HL-60/S4 (cell line): Measurements from ENCODE around the gene OR2A5.
"Not testable (repeated sequence)": the region's sequence is repeated elsewhere in the genome, so short reads cannot be mapped to it uniquely, and the experiment has no call there.

Experiments used
- in situ Hi-C: fragments of 300-500 bp; cut with MboI; formaldehyde crosslinking; loops from 2 replicates; pipeline ENCODE4 v1.14.3; 2022; ENCODE audit warnings: low sequenced_read_pairs

The OR2A5 gene

DNA sequence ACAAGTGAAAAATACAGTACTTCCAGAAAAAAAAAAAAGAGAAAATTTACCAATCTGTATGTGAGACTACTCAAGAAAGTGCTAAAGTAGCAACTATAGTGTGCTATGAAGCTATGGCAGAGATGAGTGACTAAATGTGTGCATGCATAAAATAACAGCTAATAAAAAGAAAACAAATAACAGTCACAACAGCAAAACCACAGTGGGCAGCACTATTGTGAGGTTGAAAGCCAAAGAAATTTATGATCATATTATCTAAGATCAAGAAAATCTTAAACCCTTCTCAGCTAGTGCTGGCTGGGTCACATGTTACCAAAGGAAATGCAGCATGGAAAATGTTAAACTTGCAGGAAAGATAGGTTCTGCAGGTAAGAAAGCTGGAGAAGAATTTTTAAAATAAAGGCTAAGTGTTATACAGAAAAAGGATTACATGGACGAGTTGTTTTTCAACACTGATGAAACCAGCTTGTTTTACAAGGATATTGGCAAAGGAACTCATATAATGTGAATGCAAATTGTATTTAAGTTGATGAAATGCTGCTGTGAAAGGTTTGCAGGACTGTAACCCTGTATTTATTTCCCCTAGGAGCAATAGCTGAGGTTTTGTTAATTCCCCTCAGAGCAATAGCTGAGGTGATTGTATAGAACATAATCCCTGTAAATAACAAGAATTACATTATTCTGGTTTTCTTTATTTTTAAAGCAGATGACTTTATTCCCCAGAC is 15.6 kb upstream of the OR2A5 start:
- in situ Hi-C loops: no loop called here

DNA sequence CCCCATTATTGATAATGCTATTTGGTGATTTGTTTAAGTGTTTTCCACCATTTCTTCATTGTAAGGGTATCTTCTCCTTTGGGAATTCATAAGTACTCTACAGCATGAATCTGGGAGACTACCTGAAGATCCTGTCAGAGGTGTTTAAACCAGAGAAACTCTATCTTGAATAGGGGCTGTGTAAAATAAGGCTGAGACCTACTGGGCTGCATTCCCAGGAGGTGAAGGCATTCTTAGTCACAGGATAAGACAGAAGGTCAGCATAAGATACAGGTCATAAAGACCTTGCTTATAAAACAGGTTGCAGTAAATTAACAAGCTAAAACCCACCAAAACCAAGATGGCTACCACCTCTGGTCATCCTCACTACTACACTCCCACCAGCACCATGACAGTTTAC is 13.4 kb upstream of the OR2A5 start:
- in situ Hi-C loops: no loop called here

DNA sequence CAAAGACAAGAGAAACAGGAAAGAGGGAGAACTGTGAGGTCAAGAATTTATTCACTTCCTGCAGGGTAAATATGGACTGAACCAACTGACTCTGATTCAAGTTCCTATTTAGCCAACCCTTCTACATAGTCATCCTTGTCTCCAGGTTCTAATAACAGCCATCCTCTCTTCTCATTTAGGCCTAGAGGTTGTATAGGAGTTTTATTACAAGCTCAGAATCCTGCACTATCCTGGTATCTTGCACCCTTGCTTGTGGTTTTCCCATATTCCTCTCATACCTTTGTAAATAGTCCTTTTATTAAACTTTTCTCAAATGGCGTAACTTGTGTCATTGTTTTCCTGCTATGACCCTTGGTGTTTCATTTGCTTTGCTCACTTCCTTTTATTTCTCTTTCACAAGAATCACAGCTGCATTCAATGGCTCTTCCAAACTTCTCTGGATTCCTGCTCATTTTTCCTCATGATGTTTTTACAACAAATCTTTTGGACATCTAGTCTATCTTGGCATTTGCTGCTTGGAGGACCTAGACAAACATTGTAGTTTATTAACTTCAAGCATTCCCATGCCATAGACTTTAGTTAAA is 12.4 kb upstream of the OR2A5 start:
- in situ Hi-C loops: no loop called here

DNA sequence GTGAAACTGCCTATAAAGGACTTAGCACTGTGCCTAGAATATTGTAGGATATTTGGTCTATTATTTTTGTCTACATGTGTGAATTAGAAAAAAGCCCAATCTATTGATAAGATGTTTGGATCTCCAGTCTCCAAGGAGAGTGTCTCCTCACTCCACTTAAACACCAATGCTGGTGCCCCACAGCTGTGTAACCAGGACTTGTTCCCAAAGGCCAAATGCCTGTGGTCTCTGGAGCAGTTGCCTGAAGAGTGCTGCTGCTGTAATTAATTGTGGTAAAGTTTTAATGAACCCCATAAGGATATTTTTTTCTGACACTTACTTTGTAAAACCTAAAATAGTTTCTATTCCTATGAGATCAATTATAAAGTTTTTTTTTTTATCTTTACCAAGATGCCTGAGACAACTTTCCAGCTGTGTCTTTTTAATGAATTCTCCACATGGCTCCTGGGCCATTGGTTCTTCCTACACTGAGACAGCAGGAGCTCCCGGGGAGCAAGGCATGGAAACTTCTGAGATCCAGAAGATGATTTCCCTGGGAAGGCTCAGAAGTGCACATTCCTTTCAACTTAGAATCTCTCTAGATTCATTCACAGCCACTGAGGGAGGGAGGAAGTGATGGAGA is 11.2 kb upstream of the OR2A5 start:
- in situ Hi-C loops: no loop called here

DNA sequence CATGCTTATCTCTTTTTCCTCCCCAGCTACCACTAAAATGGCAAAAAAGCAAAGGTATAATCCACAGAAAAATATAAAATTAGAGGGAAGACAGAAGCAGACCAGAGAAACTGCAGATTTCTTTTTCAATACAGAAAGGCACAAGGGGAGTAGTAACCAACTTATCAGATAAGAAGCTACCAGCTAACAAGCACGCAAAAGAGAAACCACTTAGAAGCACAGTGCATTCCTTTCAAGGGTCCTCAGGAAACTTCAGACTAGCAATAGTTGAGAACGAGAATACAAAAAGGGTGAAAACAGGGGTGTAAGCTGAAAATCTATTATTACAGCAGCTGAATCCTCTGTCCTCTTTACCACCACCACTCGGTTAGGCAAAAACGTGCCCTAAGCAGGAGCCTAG is 9.9 kb upstream of the OR2A5 start:
- in situ Hi-C loops: no loop called here

DNA sequence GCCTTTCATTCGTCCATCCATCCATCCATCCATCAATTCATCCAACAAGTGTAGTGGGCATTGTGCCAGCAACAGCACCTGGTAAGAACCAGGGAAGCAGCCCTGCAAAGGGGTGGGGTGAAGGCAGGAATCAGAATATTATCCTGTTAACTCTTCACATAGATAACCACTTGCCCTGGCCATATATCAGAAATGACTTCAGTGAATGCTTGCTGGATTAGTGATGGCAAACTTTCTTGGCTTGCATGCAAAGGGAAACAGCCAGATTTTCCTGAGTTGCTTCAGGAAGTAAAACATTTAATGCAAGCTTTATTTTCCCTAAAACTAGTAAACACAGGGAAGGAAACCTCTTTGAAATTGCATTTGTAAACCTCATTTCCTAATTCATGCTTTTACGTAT is 743 bp downstream of the OR2A5 start:
- in situ Hi-C loops: no loop called here

DNA sequence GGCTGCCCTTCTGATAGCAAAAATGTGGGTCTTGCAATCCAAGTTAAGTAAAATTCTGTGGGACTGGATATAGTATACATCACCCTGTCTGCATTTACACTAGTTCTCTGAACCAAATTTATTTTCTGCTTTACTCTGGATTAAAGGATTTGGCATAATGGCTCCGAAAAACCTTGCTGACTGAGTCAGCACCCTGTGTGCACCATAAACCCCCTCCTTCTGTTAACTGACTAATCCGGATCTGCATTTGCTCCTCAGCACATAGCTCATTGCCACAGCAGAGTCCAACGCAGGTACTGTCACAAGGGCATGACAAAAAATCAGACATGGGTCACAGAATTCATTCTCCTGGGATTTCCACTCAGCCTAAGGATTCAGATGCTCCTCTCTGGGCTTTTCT is 1.3 kb downstream of the OR2A5 start:
- in situ Hi-C loops: no loop called here

DNA sequence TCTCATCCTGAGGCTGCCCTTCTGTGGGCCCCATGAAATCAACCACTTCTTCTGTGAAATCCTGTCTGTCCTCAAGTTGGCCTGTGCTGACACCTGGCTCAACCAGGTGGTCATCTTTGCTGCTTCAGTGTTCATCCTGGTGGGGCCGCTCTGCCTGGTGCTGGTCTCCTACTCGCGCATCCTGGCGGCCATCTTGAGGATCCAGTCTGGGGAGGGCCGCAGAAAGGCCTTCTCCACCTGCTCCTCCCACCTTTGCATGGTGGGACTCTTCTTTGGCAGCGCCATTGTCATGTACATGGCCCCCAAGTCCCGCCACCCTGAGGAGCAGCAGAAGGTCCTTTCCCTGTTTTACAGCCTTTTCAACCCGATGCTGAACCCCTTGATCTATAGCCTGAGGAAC is 2.1 kb downstream of the OR2A5 start:
- in situ Hi-C loops: not testable (repeated sequence)

DNA sequence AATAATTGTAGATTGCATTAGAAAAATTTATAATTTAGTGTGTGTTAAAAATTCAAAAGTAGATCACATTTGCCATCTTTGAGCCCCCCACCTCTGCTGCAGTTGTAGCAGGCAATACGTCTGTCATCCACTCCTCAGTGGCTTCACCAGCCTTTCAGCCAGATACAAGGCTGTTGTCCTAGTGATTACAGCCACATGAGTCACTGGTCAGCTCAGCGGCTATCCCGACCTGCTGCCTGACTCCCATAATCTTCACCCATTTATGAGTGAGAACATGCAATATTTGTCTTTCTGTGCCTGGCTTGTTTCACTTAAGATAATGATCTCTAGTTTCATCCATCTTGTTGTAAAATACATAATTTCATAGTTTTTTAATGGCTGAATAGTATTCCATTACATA is 9.2 kb downstream of the OR2A5 start:
- in situ Hi-C loops: no loop called here

DNA sequence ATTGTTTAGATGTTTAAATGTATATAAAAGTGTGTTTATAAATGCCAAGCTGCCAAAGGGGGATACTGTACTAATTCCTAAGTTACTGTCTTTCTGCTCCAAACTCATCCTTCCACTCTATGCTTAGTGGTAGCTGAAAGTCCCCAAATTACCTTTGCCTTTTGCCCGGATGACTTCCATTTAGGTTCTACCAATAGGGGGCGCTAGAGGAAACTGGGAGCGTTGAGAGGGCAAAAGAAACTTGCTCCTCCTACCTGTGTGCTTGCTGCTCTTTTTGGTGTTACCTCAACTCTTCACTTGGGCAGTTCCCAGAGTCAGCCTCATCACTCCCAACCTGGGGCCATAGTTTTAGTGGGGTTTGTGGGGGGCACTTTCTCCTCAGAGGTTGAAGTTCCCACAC is 15.0 kb downstream of the OR2A5 start:
- in situ Hi-C loops: no loop called here

DNA sequence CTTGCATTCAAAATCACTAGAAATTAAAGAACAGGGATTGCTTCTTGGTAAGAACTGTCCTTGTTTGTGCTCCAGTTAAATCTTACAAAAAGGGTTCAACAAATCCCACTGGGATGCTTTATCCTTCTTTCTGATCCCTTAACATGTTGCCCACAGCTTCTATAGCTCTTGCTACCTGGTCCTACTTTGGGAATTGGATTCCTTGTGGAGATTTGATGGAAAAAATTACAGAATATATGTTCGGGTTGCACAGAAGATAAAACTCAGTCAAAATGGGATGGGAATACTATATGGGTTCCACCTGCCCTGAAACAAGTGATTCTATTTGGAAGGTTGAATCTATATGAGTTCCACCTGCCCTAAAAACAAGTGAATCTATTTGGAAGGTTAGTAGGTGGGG is 20.8 kb downstream of the OR2A5 start, which contains the start of gene OR2A25:
Gene OR2A25 (plus strand): TSS at position 301 of the 400 bp plus-strand sequence. CDS start 4,409 bp downstream, outside the sequence.
- in situ Hi-C loops: no loop called here

DNA sequence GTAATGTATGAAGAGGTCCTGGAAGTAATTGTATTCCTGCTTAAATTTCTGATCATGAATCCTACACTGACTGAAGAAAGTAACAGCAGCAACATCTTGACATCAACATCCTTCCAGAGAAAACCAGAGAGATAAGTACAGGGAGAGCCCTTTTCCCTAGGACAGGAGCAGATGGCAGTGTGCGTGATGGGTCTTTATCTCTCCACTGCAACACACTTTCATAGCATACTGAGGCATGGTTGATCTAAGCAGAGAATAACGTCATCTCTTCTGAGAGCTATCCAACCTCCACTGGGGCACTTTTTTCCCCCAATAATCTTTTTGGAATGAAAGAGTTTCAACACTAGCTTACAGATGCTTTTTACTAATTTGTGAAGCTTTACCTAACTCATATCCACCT is 21.2 kb downstream of the OR2A5 start:
- in situ Hi-C loops: no loop called here

DNA sequence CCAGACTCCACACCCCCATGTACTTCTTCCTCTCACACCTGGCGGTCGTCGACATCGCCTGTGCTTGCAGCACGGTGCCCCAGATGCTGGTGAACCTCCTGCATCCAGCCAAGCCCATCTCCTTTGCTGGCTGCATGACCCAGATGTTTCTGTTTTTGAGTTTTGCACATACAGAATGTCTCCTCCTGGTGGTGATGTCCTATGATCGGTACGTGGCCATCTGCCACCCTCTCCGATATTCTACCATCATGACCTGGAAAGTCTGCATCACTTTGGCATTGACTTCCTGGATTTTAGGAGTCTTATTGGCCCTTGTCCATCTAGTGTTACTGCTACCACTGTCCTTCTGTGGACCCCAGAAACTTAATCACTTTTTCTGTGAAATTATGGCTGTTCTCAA is 25.6 kb downstream of the OR2A5 start:
- in situ Hi-C loops: no loop called here

DNA sequence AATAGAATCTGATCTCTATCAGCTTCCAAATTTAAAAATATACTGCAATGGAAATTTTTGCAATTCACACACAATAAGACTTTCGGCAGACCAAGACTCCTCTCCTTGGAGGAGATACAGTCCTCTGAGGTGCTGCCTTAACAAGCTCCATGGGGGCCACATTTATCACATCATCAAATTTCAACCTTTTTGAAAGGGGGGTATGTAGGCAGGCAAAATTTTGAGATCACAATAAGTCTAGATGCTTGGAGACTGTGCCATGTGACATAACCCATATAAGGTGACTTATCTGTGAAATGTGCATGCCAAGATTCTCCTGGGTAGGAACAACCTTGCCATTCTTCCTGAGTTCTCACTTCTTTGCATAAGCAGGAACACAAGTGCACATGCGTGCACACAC is 37.2 kb downstream of the OR2A5 start, which contains the start of gene OR2A12:
Gene OR2A12 (plus strand): TSS at position 301 of the 400 bp plus-strand sequence. CDS start 8,830 bp downstream, outside the sequence.
- in situ Hi-C loops: no loop called here

DNA sequence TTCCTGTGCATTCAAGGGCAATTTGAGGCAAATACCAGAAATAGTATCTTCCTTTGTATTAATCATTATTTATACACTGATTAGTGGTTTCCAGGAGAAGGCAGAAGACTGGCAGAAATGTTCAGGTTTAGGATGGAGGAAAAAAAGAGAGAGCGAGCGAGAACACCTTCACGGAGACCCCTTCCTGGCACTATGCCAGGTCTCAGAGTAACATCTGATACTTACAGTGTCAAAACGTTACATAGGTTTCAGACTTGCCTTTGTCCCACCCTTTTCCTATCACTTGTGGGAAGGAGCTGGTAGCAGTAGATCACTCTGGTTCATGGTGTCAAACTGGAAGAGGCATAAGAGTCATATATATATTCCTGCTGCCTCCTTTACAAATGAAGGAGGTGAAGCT is 38.0 kb downstream of the OR2A5 start:
- in situ Hi-C loops: no loop called here

DNA sequence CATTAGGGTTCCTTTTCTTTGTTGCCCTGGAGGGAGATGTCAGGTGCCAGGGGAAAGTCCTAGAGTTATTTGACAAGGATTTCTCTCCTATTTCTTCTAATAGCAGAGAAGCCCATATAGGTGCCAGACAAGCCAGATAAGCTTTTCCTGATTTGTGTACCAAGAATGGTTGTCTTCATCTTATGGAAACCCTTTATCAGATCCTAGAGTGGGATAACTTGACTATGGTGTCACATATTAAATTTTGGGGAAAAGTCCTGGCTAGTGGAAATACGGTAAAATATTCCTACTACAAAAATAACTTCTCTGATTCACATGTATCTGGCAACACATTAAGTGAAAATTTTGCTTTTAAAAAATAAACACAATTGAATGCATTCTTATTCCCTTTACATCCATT is 38.5 kb downstream of the OR2A5 start:
- in situ Hi-C loops: no loop called here

DNA sequence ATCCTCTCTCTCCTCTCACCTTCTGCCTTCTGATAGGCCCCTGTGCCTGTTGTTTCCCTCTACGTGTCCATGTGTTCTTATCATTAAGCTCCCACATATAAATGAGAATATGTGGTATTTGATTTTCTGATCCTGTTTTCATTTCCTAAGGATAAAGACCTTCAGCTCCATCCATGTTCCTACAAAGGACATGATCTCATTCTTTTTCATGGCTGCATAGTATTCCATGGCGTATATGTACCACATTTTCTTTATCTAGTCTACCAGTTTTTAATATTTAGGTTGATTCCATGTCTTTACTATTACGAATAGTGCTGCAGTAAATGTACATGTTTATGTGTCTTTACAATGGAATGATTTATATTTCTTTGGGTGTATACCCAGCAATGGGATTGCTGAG is 41.9 kb downstream of the OR2A5 start:
- in situ Hi-C loops: no loop called here

DNA sequence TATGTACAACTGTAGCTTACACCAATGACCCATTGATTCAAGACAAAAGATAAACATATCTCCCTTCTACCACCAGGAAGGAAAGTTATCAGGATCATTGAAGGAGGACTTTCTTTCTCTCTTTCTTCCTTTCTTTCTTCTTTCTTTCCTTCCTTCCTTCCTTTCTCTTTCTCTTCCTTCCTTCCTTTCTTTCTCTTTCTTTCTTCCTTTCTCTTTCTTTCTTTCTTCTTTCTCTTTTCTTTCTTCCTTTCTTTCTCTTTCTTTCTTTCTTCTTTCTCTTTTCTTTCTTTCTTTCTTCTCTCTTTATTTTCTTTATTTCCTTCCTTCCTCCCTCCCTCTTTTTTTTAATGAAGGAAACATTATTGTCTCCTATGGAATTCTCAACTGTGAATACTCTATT is 50.0 kb downstream of the OR2A5 start:
- in situ Hi-C loops: no loop called here

DNA sequence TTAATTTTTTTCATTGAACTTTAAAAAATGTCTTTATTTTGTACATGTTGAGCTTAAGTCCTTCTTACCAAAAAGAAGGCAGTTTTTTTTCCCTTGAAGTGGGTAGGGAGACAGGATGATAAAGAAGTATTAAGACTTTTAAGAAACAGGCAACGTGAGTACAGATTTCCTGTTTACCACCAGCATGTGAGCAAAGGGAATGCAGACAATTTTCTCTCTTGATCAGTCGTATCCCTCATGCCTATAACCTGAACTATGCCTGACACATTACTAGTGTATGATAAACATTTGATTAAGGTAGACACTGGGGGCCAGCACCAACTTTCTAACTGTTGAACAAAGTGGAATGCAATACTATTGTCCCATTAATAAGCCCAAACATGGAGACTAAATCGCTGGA is 51.9 kb downstream of the OR2A5 start:
- in situ Hi-C loops: no loop called here

DNA sequence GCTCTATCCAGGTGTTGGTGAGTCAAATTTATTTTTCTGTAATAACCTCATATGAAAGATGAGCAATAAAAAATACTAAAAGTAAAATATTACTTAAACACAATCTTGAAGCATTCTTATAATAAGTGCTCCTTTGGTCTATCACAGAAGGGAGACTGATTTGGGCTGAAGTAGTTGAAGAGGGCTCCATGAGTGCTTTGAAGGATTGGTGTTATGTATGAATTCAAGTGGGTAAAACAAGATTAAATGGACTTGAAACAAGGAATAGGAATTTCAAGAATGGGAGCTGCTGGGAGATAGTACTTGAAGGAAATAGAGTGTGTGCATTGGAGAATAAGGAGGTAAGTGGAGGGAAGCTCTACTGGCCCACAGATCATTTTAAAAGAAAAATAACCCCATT is 53.3 kb downstream of the OR2A5 start:
- in situ Hi-C loops: no loop called here

DNA sequence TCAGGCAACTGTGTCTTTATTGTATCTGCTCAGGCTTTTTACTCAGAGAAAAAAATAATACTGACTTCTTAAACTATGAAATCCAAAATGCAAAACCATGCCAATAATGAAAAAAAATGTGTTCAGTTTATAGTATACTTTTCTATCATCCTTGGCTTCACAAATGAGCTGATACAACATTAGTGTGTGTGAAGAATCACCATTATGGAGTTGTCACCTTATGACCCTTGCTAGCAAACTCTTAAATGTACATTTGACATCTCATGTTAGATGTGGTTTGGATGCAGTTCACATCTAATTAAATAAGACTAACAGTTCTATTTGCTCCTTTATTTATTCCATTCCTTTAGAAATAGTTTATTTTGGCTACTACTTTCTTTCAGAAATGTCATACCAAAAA is 56.5 kb downstream of the OR2A5 start:
- in situ Hi-C loops: no loop called here
